Endothelial cell (in vitro differentiated cells): Measurements from ENCODE around the gene DNM1. TPM values are rescaled to one million over a fixed set of nuclear protein-coding genes. Genes with fewer than 3 reads are reported as not detected.

Source experiments
- DNase-seq: peaks from one replicate; pipeline ENCODE4 v3.0.0; 2021; ENCODE audit warnings: low spot score
- H3K27ac Mint-ChIP-seq: one replicate; pipeline ENCODE4 v1.8.0; 2021; ENCODE audit warnings: mixed read lengths, inconsistent platforms; ENCODE audit not compliant: unreplicated experiment
- H3K27me3 Mint-ChIP-seq: one replicate; pipeline ENCODE4 v1.8.0; 2021; ENCODE audit warnings: mild to moderate bottlenecking, moderate library complexity, mixed read lengths, inconsistent platforms; ENCODE audit not compliant: unreplicated experiment
- H3K36me3 Mint-ChIP-seq: one replicate; pipeline ENCODE4 v1.8.0; 2021; ENCODE audit warnings: mild to moderate bottlenecking, low read depth, mixed read lengths, inconsistent platforms; ENCODE audit not compliant: unreplicated experiment
- H3K4me1 Mint-ChIP-seq: one replicate; pipeline ENCODE4 v1.8.0; 2021; ENCODE audit warnings: mild to moderate bottlenecking, mixed read lengths, inconsistent platforms; ENCODE audit not compliant: unreplicated experiment
- H3K4me3 Mint-ChIP-seq: one replicate; pipeline ENCODE4 v1.8.0; 2021; ENCODE audit warnings: mild to moderate bottlenecking, mixed read lengths, inconsistent platforms; ENCODE audit not compliant: unreplicated experiment
- H3K9me3 Mint-ChIP-seq: one replicate; pipeline ENCODE4 v1.8.0; 2021; ENCODE audit warnings: mixed read lengths, inconsistent platforms; ENCODE audit not compliant: unreplicated experiment
- total RNA-seq: library from RNA; stranded (reverse); fragmentation: NEBNext Ultra II Directional; extraction: Animal tissue kit (Norgen Biotek cat#: 25700); gene quantifications from one replicate; pipeline ENCODE4 v1.2.1, GENCODE V29; 2021; ENCODE audit not compliant: unreplicated experiment
- TF ChIP-seq, protein P1 (sequence below): fragments of 200-600 bp; sonication (generic); IDR thresholded peaks from one replicate; pipeline ENCODE4 v1.5.0; 2021; ENCODE audit warnings: antibody characterized with exemption; ENCODE audit not compliant: unreplicated experiment

Gene DNM1
- total RNA-seq, 1 donor from 2014 or later = 8.0 TPM

DNA sequence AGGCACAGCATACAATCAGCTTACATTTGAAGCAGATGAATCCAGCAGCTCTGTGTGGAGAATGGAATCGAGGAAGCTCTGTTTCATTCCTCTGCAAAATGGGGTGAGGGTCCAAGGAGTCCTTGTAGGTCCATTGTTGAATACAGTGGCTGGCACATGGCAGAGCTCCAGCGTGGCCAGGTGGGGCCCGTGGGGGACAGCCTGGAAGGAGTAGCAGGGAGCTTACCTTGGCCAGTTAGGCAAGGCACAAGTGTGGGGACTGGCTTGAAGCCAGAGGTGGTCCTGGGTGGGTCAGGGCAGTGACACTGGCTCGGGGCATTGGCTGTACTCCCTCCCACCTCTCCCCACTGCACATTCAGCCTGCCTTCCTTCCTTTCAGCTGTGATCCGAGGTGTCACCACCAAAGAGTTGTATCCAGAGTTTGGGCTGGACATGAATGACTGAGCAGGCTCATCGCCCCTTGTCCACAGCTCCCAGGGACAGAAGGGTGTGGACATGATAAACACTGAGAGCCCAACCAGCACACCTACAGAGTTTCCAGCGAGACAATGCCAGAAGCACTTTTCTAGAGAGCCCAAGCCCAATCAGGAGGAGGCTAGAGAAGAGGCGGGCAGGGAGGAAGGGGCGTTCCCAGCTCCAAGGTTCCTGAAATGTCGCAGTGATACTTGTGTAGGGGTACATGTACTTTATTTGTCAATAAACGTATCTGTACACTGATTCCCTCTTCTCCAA lies 85.3 kb downstream of the DNM1 start:
- H3K4me3 Mint-ChIP-seq = no peak overlapping the region
- no peak overlapping the region for H3K27ac Mint-ChIP-seq
- peaks cover 7% of the 10 kb centered on the region for H3K36me3 Mint-ChIP-seq
- no peaks in the 10 kb centered on the region for H3K27me3 Mint-ChIP-seq
- TF ChIP-seq, protein P1, sequence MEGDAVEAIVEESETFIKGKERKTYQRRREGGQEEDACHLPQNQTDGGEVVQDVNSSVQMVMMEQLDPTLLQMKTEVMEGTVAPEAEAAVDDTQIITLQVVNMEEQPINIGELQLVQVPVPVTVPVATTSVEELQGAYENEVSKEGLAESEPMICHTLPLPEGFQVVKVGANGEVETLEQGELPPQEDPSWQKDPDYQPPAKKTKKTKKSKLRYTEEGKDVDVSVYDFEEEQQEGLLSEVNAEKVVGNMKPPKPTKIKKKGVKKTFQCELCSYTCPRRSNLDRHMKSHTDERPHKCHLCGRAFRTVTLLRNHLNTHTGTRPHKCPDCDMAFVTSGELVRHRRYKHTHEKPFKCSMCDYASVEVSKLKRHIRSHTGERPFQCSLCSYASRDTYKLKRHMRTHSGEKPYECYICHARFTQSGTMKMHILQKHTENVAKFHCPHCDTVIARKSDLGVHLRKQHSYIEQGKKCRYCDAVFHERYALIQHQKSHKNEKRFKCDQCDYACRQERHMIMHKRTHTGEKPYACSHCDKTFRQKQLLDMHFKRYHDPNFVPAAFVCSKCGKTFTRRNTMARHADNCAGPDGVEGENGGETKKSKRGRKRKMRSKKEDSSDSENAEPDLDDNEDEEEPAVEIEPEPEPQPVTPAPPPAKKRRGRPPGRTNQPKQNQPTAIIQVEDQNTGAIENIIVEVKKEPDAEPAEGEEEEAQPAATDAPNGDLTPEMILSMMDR = no peak
- no peak for DNase-seq
- H3K9me3 Mint-ChIP-seq = no peaks in the 10 kb centered on the region
- peaks cover 3% of the 10 kb centered on the region for H3K4me1 Mint-ChIP-seq

DNA sequence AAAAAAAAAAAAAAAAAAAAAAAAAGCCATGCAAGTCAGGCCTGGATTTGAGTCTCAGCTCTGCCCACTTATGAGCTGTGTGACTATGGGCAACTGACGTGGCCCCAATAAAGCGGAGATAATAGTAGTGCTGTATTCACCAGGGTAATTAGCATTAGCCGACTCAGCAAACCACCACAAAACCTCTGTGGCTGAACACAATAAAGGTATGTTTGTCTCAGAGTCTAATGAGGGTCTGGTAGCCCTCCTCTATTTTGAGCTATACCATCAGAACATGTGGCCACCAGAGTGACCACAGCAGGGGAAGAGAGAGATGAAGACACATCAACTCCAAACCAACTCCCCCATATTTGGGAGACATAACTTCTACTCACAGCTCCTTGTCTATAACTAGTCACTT lies 88.8 kb downstream of the DNM1 start:
- H3K4me3 Mint-ChIP-seq = no peak overlapping the region
- no peaks in the 10 kb centered on the region for H3K9me3 Mint-ChIP-seq
- H3K4me1 Mint-ChIP-seq = no peaks in the 10 kb centered on the region

DNA sequence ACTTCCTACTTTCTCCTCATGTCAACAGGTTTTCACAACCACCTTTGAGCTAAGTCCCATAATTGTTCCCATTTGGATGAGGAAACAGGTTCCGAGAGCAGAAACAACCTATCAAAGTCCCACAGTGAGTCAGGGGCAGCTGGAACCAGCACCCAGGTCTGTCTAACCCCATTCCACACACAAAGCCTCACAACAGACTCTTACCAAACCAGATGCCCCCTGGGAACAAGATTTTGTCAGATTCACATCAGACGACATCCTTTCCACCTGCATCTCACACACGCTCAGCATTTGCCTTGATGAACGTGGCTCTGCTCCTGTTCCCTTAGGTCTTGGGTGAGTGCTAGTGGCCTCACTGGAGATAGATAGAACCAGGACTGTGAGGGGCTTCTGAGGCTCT lies 89.9 kb downstream of the DNM1 start:
- TF ChIP-seq, protein P1 = no peak
- no peak for DNase-seq
- H3K4me3 Mint-ChIP-seq = no peak overlapping the region

More for the DNA sequence above, 88.8 kb downstream of the DNM1 start:
- TF ChIP-seq, protein P1 = no peak
- H3K36me3 Mint-ChIP-seq = peaks cover 3% of the 10 kb centered on the region
- DNase-seq = no peak
- H3K27me3 Mint-ChIP-seq = peaks cover 2% of the 10 kb centered on the region
- H3K27ac Mint-ChIP-seq = no peak overlapping the region

DNA sequence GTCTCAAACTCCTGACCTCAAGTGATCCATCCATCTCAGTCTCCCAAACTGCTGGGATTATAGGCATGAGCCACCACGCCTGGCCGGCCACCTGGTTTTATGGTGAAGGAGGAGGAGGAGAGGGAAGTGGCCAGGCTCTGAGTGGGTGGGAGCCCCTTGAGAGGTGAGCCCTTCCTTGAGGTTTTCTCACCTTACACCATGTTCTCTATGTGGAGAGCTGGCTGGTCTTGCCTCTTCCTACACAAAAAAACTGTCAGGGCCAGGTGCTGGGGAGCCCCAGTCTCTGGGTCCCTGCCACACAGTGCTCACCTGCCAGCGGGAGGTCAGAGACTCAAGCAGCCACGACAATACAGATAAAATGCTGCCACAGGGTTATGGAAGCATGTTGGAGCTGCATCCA lies 91.0 kb downstream of the DNM1 start:
- peaks cover 2% of the 10 kb centered on the region for H3K27me3 Mint-ChIP-seq
- no peak overlapping the region for H3K4me3 Mint-ChIP-seq
- no peak for DNase-seq
- TF ChIP-seq, protein P1 = no peak
- no peaks in the 10 kb centered on the region for H3K9me3 Mint-ChIP-seq
- no peaks in the 10 kb centered on the region for H3K36me3 Mint-ChIP-seq
- H3K27ac Mint-ChIP-seq = peak overlapping the region; percentile 25
- no peaks in the 10 kb centered on the region for H3K4me1 Mint-ChIP-seq

More for the DNA sequence above, 89.9 kb downstream of the DNM1 start:
- H3K9me3 Mint-ChIP-seq = no peaks in the 10 kb centered on the region
- H3K36me3 Mint-ChIP-seq = peaks cover 3% of the 10 kb centered on the region
- peaks cover 2% of the 10 kb centered on the region for H3K27me3 Mint-ChIP-seq
- H3K4me1 Mint-ChIP-seq = no peaks in the 10 kb centered on the region
- H3K27ac Mint-ChIP-seq = no peak overlapping the region
